GM19193 (cell line): ENCODE results near the gene ANKRD63.

Experiments
- POLR2A ChIP-seq: IDR thresholded peaks from 4 replicates; pipeline ENCODE4 v1.6.1; 2011; ENCODE audit not compliant: insufficient read depth, insufficient read length; ENCODE audit errors: extremely low read depth

ANKRD63 gene

DNA sequence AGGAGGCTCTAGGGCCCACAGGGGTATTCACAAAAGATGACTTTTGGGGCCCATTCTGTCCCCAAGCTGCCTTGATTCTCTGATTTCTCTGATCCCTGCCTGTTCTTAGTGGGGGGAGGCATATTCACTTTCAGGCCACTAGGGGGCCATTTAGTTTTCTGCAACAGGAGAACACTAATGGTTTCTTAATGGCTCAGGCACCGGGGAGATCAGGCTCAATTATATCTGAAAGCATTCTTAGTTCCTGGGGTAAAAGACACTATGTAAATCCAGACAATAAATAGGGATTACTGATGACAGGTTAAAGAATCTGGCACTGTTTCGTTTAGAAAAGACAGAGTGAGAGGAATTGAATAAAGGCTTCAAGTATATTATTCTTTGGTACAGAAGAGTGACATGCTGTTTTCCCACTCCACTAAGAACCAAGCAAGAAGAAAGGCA is 38.1 kb upstream of the ANKRD63 start:
- no peak for TF ChIP-seq POLR2A

DNA sequence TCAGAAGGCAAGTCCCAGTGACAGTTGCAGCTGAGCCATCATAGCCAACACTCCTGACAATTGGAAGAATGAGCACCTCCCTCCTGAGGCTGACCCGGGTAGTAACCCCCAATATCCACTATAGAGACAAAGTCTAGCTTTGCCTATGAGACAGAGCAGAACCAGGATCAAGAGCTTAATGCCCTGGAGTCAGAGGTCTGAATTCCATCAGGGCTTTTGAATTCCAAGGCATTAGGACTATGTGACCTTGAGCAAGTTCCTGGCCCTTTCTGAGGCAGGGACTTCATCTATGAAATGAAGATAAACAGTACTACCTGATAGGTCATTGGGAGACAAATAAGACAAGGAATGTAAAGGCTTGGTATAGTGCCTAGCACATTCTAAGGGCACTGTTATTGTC is 37.5 kb upstream of the ANKRD63 start:
- no peak for TF ChIP-seq POLR2A

DNA sequence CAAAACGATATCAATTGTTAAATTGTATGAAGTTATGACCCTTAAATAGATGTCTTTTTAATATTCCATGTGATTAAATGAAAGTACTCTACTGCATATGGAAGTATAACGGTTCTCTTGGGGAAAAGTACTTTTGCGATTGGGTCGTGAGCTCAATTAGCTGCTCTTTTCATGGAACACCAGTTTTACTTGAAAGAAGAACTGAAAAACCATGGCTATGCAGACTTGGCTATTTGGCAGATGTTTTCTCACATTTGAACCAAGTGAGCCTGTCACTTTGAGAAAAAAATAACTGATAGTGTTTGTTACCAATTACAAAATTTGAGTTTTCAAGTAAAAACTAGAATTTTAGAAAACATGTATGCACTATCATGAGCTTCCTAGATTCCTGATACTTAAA is 34.7 kb upstream of the ANKRD63 start:
- TF ChIP-seq POLR2A, result no peak

DNA sequence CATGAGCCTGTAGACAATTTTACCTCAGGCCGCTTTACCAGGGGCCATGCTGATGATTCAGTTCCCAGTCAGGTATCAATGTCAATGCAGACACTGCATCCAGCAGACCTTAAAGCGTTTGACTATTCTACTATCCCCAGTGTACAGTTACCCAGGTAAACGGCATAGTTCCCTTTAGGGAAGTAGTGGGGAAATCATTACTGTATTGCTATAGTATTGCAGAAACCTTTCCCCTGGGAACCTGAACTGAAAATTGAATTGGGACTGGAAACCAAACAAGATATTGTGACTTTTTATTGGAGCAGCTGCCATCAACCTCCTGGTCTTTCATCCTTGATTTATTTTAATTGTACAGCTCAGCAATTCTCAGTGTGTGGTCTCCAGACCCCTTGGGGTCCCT is 34.1 kb upstream of the ANKRD63 start:
- no peak for TF ChIP-seq POLR2A

DNA sequence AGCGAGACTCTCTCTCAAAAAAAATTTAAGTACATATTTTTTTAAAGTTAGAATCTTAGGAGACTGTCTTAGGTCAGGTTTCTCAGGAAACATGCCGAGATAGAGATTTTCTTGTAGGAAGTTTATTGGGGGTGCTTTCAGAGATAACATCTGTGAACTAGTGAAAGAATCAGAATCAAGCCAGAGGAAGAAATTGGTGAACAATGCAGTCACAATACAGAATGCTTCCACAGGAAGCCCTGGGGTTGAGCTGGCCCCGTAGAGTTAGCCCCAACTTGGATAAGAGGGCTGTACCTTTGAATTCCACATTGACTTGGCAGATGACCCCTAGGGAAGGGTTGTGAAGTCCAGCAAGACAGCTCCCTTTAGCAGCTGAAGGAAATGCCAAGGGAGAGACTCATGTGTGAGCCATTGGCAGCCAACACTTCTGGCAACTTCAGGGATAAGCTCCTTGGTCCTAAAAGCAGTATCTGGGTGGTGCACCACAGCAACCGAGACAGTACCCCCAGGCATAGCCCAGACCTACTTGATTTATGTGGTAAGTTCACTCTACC is 31.9 kb upstream of the ANKRD63 start:
- no peak for TF ChIP-seq POLR2A

DNA sequence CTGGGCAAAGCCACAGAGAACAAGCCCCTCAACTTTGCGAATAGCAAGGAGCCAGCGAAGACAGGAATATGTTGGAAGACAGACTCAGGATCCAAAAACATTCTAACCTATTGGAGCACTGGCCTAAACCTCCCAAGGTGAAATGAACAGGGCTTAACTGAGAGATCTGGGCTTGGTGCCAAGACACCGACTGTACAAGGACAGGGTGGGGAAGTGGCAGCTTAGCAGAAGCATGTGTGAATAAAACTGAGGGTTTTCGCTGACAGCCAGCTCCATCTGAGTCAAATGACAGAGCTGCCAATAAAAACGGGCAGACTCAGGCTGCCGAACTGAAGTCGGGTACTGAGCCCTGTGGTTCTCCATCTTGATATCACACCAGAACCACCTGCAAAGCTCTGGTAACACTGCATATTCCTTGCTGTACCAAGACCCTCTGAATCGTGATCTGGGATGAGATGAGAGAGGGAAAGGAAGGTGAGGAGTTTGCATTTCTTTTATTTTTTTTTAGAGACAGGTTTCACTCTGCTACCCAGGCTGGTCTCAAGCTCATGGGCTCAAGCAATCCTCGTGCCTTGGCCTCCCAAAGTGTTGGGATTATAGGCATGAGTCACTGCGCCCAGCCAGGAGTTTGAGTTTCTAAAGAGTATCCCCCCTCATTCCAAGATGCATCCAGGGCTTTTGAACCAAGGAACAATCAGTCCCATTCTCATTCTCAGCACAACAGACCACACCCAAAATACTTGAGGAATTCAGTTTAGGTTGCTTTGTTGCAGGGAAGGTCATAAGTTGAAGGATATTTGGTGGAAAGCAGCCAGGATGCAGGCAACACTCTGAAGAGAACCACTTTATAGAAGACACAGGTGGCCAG is 30.9 kb upstream of the ANKRD63 start:
- no peak for TF ChIP-seq POLR2A

DNA sequence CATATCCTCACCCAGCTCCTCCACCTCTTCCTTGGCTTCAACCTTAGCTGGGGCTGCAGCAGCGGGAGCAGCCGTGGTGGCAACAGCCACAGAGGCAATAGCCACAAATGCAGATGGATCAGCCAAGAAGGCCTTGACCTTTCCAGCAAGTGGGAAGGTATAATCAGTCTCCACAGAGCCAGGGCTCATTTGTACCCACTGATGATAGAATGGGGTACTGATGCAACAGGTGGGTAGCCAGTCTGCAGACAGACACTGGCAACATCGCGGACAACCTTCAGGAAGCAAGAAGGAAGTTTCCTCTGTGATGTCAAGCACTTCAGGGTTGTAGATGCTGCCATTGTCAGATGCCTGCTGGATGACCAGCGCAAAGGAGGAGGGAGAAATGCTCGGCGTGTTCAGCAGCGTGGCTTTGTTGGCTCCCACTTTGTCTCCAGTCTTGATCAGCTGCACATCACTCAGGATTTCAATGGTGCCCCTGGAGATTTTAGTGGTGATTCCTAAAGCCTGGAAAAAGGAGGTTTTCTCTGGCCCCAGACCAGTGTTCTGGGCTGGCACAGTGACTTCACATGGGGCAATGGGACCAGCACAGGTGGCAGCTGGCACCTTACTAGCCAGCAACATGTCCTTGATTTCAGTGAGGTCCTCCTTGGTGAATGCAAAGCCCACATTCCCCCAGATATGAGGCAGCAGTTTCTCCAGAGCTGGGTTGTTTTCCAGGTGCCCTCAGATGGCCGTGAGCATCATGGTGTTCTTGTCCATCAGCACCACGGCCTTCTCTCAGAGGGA is 29.7 kb upstream of the ANKRD63 start:
- no peak for TF ChIP-seq POLR2A

DNA sequence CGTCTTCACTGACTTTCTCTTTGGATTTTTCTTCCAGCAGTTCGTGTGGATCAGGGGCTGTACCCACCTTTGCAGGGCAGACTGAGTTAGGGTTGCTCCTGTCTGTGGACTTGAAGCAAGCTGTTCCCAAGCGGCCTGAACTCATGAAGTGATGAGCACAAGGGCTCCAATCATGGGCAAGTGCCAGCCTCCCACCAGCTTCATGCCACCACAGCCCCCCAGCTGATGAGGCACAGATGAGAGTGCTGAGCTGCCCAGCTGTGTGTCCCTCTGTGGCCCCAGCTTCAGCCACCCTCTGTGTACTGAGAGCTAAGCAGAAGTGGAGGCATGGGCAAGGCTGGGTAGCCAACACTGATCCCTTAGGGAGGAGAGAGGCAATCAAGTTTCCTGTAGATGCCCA is 28.1 kb upstream of the ANKRD63 start:
- TF ChIP-seq POLR2A, result no peak

DNA sequence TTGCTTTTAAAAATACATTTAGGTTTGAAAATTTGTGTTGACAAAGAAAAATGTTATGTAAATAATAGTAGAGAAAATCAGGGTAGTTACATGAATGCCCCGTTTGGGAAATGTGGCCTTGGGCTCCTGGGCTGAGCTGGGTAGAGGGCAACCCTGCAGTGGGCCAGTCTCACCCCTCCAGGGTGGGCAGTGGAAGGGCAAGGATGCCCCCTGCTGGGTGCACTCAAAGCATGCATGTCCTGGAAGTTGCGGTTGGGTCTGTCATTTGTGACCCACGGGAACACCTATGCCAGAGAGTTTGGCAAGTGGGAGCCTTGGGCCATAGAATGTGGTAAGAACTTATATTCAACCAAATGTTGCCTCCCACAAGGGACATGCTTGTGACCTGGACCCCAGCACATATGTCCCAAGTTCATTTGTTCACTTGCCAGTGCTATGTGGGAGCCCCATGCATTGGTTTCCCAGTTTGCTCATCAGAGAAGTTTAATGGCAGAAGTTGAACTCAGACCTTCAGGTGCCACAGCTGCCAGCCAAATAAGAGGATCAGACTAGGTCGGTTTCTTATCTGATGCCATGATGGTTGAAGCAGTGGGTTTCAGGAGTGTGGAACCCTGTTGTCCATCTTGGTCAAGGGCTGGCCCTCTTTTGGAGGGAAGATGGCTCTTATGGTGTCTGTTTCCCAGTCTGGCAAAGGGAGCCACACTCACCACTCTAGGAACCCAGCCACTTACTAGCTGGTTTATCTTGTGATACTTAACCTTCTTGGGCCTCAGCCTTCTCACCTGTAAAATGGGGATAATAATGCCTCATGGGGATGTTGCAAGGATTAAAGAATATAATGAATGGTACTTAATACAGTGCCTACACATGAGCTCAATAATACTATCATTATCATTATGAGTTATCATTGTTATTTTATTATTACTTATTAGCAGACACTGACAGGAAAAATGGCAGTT is 27.4 kb upstream of the ANKRD63 start:
- TF ChIP-seq POLR2A, result no peak

DNA sequence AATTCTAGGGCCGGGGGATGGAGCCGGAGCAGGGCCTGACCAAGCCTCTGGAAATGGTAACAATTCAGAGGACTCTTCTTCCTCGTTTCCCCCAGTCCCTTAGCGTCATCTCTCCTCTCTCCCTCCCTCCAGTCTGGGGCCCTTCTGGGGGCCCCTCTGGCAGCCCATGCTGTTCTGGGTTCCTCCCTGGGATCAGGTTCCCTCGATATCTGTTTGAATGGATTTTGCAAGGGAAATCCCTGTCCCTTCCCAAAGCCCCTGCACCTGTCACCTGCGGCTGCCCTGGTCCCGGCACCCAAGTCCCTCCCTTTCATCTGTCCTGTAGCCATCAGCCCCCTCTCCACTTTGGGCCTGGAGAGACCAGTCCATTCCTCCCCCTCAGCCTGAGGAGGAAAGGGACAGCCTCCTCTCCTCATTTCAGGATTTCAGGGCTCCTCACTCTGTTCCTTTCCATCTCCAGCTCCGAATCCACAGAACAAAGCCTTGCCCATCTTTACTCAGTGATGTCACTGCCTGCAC is 26.5 kb upstream of the ANKRD63 start:
- TF ChIP-seq POLR2A, result no peak

DNA sequence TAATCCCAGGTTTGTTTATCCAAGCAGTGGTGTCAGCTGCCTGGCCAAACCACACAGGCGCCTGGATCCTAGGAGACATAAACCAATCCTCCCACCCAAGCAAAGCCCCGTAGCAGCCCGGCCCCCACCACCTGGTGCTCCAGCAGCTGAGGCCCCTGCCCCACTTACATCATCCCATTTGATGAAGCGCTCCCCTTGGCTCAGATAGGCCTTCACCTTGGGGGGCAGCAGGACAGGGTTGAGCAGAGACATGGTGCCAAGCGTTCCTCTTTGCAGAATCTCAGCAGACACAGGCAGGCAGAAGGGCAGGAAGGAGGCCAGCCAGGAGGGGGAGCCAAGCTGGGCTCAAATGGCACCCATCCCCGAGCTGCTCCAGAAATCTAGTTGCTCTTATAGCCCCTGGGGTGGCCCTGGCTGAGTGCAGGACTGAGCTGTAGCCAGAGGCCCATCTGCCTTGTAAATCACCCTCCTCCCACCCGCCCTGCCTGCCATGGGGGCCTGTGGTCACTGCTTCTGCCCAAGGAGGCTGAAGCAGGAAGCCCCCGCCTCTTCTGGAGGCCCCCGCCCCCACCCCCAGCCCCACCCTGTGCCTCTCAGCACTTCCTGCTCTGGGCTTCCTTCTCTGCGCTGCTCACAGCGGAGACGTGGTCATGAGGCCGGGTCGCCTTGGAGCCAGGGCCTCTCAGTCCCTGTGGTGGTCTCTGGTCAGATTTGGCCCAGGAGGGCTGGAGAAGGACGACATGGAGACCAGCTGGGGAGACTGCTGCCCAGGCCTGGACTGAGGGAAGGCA is 24.8 kb upstream of the ANKRD63 start, which contains the start of gene PLCB2:
Gene PLCB2 (minus strand): TSS at position 515 of the 791 bp plus-strand sequence. CDS start 263 bp downstream, at position 252.
- peak; percentile 70 for TF ChIP-seq POLR2A

DNA sequence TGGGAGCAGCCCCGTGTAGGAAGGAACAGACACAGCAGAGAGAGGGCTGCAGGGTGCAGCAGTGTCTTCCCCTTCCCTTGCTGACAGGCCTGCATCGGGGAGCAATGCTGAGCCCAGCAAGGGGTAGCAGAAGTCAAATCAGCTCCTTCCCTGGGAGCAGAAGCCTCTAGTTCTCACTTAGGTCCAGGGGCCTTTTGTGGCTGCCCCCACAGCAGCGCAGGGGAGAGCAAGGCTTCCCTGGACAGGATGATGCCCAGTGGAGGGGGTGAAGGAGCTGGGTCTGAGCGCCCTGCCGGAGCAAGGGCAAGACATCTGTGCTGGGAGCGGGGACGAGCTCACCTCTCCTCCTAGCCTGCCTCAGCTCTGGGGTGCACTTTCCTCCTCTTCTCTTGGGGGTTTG is 24.0 kb upstream of the ANKRD63 start:
- TF ChIP-seq POLR2A, result no peak

DNA sequence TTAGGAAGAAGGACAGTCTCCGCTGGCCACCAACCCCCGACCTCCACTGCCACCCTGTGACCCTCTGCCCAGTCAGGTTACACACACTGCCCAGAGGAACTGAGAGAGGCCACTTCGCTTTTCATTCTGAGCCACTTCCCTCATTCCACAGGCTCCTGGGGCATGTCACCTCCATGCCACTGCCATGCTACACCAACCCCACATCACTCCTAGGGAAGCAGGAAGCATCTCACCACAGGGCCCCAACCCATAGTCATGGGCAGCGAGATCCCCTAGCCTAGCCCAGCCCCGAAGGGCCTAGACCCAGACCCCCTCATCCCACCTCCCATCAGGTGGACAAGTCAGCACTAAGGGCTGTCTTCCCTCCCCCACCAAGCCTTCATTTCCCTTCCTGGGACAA is 23.5 kb upstream of the ANKRD63 start:
- no peak for TF ChIP-seq POLR2A

DNA sequence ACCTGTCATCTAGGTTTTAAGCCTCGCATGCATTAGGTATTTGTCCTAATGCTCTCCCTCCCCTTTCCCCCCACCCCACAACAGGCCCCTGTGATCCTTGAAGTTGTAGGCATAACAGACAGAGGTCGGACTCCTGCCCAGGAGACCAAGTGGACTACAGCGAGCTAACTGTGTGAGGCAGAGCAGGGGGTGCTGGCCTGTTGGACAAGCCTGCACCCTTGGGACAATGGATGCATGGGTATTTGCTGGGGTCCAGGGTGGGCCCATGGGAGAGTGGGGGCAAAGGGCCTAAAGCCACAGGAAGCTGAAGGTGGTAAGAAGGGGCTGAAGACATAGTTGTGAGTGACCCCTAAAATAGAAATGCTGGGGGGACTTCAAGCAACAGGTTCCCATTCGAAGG is 22.4 kb upstream of the ANKRD63 start:
- no peak for TF ChIP-seq POLR2A

DNA sequence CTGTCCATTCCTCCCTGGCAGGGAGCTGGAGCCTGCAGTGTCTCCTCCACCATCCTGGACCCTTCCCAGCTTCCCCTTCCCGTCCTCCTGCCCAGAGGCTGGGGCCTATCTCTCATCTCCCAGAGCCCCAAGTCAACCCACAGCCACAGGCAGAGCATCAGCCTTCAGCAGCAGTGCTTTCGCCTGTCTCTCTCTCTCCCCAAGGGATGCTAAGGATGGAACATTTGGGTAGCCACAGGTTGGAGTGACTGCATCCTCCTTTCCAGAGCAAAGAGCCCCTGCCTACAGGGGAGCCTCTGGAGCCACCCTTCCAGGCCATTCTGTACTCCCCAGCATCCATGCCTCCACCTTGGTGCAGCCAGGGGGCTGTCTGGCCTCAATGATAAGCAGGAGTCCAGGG is 20.7 kb upstream of the ANKRD63 start:
- TF ChIP-seq POLR2A, result no peak
